Body of pancreas (tissue), 4 donors: Measurements from ENCODE around the gene CACYBP. TPM values are rescaled to one million over a fixed set of nuclear protein-coding genes. Genes with fewer than 3 reads are reported as not detected.

Experiments used
- ATAC-seq: fragments of 150-250 bp; one replicate; pipeline ENCODE4 v1.9.1; 2016
- DNase-seq, 4 donors: peaks; one replicate each; pipeline ENCODE4 v3.0.0-alpha.2; 2019
- H3K27ac ChIP-seq, 4 donors: fragments of 200-600 bp; sonication (generic); 1 replicate in 3 of 4; 2 replicates in 1 of 4; pipeline versions ENCODE4 v1.5.1 to v1.6.1; 2016 to 2019; ENCODE audit warnings: mild to moderate bottlenecking in 1 of 4, mixed read lengths in 1 of 4, moderate library complexity in 1 of 4
- H3K27me3 ChIP-seq, 2 donors: fragments of 200-600 bp; sonication (generic); one replicate each; pipeline ENCODE4 v1.6.0; 2016; ENCODE audit warnings: mild to moderate bottlenecking in 1 of 2
- H3K36me3 ChIP-seq, 2 donors: fragments of 200-600 bp; sonication (generic); replicated peaks in 1 of 2; 2 replicates each; pipeline ENCODE4 v1.5.1; 2016; ENCODE audit warnings: low read depth in 2 of 2; ENCODE audit not compliant: insufficient read depth in 1 of 2
- H3K4me1 ChIP-seq: fragments of 200-600 bp; sonication (generic); one replicate; pipeline ENCODE4 v1.6.0; 2016
- H3K4me3 ChIP-seq, 2 donors: fragments of 200-600 bp; sonication (generic); 1 replicate in 1 of 2; 2 replicates in 1 of 2; pipeline ENCODE4 v1.5.1; 2016 to 2019
- H3K9me3 ChIP-seq, 3 donors: fragments of 200-600 bp; sonication (generic); 1 replicate in 2 of 3; 2 replicates in 1 of 3; pipeline ENCODE4 v1.5.1; 2016
- POLR2A ChIP-seq, 3 donors: fragments of 450-650 bp; IDR thresholded peaks; one replicate each; pipeline ENCODE4 v1.6.1; 2016; ENCODE audit warnings: antibody characterized with exemption in 3 of 3, mild to moderate bottlenecking in 2 of 3
- WGBS, 2 donors: methylation state at CpG; one replicate each; pipeline ENCODE4 v1.1.5; 2017; 5-methylcytosine and 5-hydroxymethylcytosine counted together
- intact Hi-C: fragments of 100-400 bp; cut with DNase I; formaldehyde crosslinking; loops from one replicate; pipeline ENCODE4 v1.15.1; 2023
- total RNA-seq, 2 donors: library from RNA; depleted of rRNA; stranded (reverse); fragments of >200 nt; gene quantifications; one replicate each; pipeline ENCODE4 v1.1.0, GENCODE V29; 2016
- TF ChIP-seq, protein P1 (sequence below), 7 experiments: fragments of 450-650 bp in 4 of 7; fragments of 200-600 bp in 3 of 7; sonication (generic) in 3 of 7; IDR thresholded peaks; one replicate each; pipeline ENCODE4 v1.5.1; 2016 to 2019; ENCODE audit warnings: antibody characterized with exemption in 7 of 7

CACYBP gene
- total RNA-seq, 2 donors from 2014 or later = 43.5 to 86.9 TPM

DNA sequence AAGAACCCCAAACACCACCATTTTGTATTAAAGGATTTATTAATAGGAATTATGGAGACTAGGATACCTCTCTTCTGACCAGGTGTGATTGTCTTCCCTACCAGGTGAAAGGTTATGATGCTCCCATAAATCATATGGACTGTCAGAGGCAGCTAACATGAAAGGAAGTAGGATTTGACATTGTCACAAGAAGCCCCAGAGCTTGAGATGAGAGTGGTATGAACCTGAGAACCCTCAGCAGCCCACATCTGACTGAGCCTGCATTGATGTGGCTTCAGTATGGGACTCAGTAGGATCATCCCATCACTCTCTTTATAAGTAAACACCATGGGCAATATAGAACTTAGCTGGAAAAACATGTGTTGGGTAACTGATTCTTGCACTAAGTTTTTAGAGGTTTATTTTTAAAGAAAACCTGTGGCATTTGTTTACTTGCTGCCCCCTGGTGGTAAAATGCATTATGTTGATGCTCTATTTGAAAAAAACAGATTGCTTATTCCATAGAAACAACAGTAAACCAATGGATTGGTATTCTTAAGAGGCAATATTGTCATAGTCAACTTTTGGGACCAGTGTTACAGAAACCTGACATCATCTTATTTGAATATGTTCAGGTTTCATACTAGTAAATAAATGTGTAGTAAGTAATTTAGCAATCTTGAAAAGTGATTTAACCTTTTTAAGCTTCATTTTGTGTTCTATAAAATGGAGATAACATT is 16.6 kb upstream of the CACYBP start:
- DNase-seq (peak in 2 of 4 donors; percentile 29 to 45), ATAC-seq (peak; percentile 27)
- Histone ChIP-seq H3K9me3 (no peaks in the 10 kb centered on the region), H3K36me3 (peaks cover 0 to 13% of the 10 kb centered on the region in 2 donors), H3K27me3 (no peaks in the 10 kb centered on the region), H3K4me3 (no peak overlapping the region), H3K27ac (no peak overlapping the region), H3K4me1 (no peaks in the 10 kb centered on the region)
- intact Hi-C loops = loop anchor here (10.0 kb wide), 1 partner anchor 208 kb away; no protein-coding TSS in a partner anchor
- no peak for TF ChIP-seq POLR2A (IDR thresholded peaks at IDR 0.05)
- TF ChIP-seq, protein P1, sequence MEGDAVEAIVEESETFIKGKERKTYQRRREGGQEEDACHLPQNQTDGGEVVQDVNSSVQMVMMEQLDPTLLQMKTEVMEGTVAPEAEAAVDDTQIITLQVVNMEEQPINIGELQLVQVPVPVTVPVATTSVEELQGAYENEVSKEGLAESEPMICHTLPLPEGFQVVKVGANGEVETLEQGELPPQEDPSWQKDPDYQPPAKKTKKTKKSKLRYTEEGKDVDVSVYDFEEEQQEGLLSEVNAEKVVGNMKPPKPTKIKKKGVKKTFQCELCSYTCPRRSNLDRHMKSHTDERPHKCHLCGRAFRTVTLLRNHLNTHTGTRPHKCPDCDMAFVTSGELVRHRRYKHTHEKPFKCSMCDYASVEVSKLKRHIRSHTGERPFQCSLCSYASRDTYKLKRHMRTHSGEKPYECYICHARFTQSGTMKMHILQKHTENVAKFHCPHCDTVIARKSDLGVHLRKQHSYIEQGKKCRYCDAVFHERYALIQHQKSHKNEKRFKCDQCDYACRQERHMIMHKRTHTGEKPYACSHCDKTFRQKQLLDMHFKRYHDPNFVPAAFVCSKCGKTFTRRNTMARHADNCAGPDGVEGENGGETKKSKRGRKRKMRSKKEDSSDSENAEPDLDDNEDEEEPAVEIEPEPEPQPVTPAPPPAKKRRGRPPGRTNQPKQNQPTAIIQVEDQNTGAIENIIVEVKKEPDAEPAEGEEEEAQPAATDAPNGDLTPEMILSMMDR (IDR thresholded peaks at IDR 0.05) = peak; percentile 25 to 58 (median 55)

- no peak overlapping the region for H3K27ac ChIP-seq
- intact Hi-C loops = loop anchor here (10.0 kb wide), 1 partner anchor 210 kb away; no protein-coding TSS in a partner anchor
- H3K27me3 ChIP-seq = no peaks in the 10 kb centered on the region
- no peak overlapping the region for H3K4me3 ChIP-seq
- ATAC-seq (no peak), DNase-seq (no peak)
- peaks cover 8% of the 10 kb centered on the region for H3K4me1 ChIP-seq
- H3K36me3 ChIP-seq = peaks cover 0 to 8% of the 10 kb centered on the region in 2 donors
- H3K9me3 ChIP-seq = no peaks in the 10 kb centered on the region
- no peak for TF ChIP-seq POLR2A (IDR thresholded peaks at IDR 0.05)
- TF ChIP-seq, protein P1 (IDR thresholded peaks at IDR 0.05) = no peak
- 94 to 96% methylated on average over 4 of the region's 4 CpGs for WGBS, 2 donors
Measured at GRCh38 chr1:174984952-174985351, 14.8 kb upstream of the CACYBP start.

DNA sequence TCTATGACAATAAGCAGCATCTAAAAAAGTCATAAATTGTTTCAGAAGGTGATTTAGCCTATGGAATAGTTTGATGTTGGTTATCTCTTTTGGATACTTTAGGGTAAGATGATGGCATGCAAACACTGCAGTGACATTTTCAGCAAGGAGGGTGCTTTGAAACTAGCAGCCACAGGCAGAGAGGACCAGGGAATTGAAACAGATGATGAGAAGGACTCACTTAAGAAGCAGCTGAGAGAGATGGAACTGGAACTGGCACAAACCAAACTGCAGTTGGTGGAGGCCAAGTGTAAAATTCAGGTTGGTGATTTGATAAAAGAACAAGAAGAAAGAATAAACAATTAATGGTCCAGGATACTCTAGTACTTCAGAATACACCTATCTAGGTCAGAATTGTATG is 11.2 kb upstream of the CACYBP start:
- Histone ChIP-seq H3K9me3 (no peaks in the 10 kb centered on the region), H3K27me3 (no peaks in the 10 kb centered on the region), H3K27ac (no peak overlapping the region), H3K4me1 (peaks cover 14% of the 10 kb centered on the region), H3K36me3 (no peaks in the 10 kb centered on the region), H3K4me3 (no peak overlapping the region)
- DNase-seq (no peak), ATAC-seq (no peak)
- intact Hi-C loops = loop anchor here (10.0 kb wide), 1 partner anchor 214 kb away; no protein-coding TSS in a partner anchor
- TF ChIP-seq, protein P1 (IDR thresholded peaks at IDR 0.05) = no peak
- TF ChIP-seq POLR2A (IDR thresholded peaks at IDR 0.05) = no peak

- 88 to 90% methylated on average over 3 of the region's 3 CpGs for WGBS, 2 donors
- TF ChIP-seq POLR2A (IDR thresholded peaks at IDR 0.05) = no peak
- TF ChIP-seq, protein P1 (IDR thresholded peaks at IDR 0.05) = no peak
- H3K27ac ChIP-seq = no peak overlapping the region
Measured at GRCh38 chr1:174988986-174989385, 10.8 kb upstream of the CACYBP start.

More at GRCh38 chr1:174988986-174989385, 10.8 kb upstream of the CACYBP start:
- peaks cover 0 to 1% of the 10 kb centered on the region in 2 donors for H3K36me3 ChIP-seq
- no peaks in the 10 kb centered on the region for H3K27me3 ChIP-seq
- no peak overlapping the region for H3K4me3 ChIP-seq
- intact Hi-C loops = loop anchor here (10.0 kb wide), 1 partner anchor 214 kb away; no protein-coding TSS in a partner anchor
- ATAC-seq (no peak), DNase-seq (no peak)
- no peaks in the 10 kb centered on the region for H3K9me3 ChIP-seq
- peaks cover 14% of the 10 kb centered on the region for H3K4me1 ChIP-seq
